ENCODE results near the gene KIAA1217. TPM values are rescaled to one million over a fixed set of nuclear protein-coding genes. Genes with fewer than 3 reads are reported as not detected.

Gene KIAA1217
- total RNA-seq, 1 experiment from 2014 or later = 23.4 TPM

DNA sequence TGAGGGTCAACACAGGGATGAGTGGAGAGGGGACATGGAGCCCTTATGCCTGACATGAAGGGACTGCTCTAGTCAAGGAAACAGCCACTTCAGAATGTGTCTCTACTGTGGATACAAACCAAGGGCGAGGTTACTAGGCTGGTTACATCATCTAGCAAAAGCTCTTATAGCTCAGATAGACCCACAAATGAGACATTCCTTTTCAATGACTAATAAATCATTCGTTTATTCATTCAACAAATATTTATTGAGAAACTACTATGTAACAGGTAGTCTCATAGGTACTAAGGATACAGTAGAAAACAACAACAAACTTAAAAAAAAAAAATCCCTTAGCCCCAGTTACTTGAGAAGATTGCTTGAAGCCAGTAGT lies 219.5 kb downstream of the KIAA1217 start:
- Mint-ChIP-seq H3K27me3 (ENCODE audit: low read depth) (no peaks in the 10 kb centered on the region), H3K9me3 (no peaks in the 10 kb centered on the region), H3K27ac (no peak overlapping the region), H3K4me3 (no peak overlapping the region), H3K4me1 (peaks cover 14% of the 10 kb centered on the region), H3K36me3 (0 out of 2 replicates have a peak, but pooled peaks cover 3% of the 10 kb centered on the region)
- ChIA-PET CTCF (interaction anchor here (0.5 to 1.0 kb wide), 2 partner anchors 10 to 43 kb away, joined by 4 to 5 read pairs; no protein-coding TSS in a partner anchor), POLR2A (no interaction called here)
- no peak for ATAC-seq
- DNase-seq (ENCODE audit: low spot score) = no peak
- TF ChIP-seq AFF4 (CRISPR knock-in tag; IDR thresholded peaks at IDR 0.05; ENCODE audit: borderline replicate concordance) (no peak), ZNF416 (CRISPR knock-in tag; IDR thresholded peaks at IDR 0.05) (no peak), ETV6 (CRISPR knock-in tag; IDR thresholded peaks at IDR 0.05) (no peak), ZNF512 (CRISPR knock-in tag; IDR thresholded peaks at IDR 0.05; ENCODE audit: borderline replicate concordance) (no peak), ATF1 (CRISPR knock-in tag; IDR thresholded peaks at IDR 0.05) (no peak), NFATC4 (CRISPR knock-in tag; IDR thresholded peaks at IDR 0.05) (no peak), STAT6 (CRISPR knock-in tag; conservative IDR thresholded peaks at IDR 0.05; ENCODE audit: low read depth) (no peak), CREB1 (CRISPR knock-in tag; IDR thresholded peaks at IDR 0.05) (no peak), FOXP1 (CRISPR knock-in tag; IDR thresholded peaks at IDR 0.05; ENCODE audit: borderline replicate concordance) (no peak), ESRRA (CRISPR knock-in tag; IDR thresholded peaks at IDR 0.05; ENCODE audit: borderline replicate concordance) (no peak), ZNF317 (CRISPR knock-in tag; IDR thresholded peaks at IDR 0.05; ENCODE audit: borderline replicate concordance, low read depth) (no peak), ZNF423 (CRISPR knock-in tag; IDR thresholded peaks at IDR 0.05) (no peak), TCF7 (CRISPR knock-in tag; IDR thresholded peaks at IDR 0.05; ENCODE audit: low read depth) (no peak), ZNF425 (CRISPR knock-in tag; conservative IDR thresholded peaks at IDR 0.05) (no peak), GABPB1 (CRISPR knock-in tag; IDR thresholded peaks at IDR 0.05) (no peak)
- TF ChIP-seq, protein P1, sequence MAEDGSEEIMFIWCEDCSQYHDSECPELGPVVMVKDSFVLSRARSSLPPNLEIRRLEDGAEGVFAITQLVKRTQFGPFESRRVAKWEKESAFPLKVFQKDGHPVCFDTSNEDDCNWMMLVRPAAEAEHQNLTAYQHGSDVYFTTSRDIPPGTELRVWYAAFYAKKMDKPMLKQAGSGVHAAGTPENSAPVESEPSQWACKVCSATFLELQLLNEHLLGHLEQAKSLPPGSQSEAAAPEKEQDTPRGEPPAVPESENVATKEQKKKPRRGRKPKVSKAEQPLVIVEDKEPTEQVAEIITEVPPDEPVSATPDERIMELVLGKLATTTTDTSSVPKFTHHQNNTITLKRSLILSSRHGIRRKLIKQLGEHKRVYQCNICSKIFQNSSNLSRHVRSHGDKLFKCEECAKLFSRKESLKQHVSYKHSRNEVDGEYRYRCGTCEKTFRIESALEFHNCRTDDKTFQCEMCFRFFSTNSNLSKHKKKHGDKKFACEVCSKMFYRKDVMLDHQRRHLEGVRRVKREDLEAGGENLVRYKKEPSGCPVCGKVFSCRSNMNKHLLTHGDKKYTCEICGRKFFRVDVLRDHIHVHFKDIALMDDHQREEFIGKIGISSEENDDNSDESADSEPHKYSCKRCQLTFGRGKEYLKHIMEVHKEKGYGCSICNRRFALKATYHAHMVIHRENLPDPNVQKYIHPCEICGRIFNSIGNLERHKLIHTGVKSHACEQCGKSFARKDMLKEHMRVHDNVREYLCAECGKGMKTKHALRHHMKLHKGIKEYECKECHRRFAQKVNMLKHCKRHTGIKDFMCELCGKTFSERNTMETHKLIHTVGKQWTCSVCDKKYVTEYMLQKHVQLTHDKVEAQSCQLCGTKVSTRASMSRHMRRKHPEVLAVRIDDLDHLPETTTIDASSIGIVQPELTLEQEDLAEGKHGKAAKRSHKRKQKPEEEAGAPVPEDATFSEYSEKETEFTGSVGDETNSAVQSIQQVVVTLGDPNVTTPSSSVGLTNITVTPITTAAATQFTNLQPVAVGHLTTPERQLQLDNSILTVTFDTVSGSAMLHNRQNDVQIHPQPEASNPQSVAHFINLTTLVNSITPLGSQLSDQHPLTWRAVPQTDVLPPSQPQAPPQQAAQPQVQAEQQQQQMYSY (CRISPR knock-in tag; IDR thresholded peaks at IDR 0.05) = no peak
- TF ChIP-seq, protein P2, sequence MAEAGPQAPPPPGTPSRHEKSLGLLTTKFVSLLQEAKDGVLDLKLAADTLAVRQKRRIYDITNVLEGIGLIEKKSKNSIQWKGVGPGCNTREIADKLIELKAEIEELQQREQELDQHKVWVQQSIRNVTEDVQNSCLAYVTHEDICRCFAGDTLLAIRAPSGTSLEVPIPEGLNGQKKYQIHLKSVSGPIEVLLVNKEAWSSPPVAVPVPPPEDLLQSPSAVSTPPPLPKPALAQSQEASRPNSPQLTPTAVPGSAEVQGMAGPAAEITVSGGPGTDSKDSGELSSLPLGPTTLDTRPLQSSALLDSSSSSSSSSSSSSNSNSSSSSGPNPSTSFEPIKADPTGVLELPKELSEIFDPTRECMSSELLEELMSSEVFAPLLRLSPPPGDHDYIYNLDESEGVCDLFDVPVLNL (CRISPR knock-in tag; IDR thresholded peaks at IDR 0.05; ENCODE audit: borderline replicate concordance, low read depth) = no peak
